Bronchial epithelial cell (primary cell): ENCODE data around the gene UGT1A3. TPM values are rescaled to one million over a fixed set of nuclear protein-coding genes. Genes with fewer than 3 reads are reported as not detected.

ENCODE experiments used
- DNase-seq: peaks from one replicate; pipeline ENCODE4 v3.0.0-alpha.2; 2010; ENCODE audit warnings: low read depth
- FAIRE-seq: peaks from 2 replicates; lab custom pipeline; 2011; peaks lifted over from hg19 to GRCh38; lab: Jason Lieb, UNC
- H3K27me3 ChIP-seq: 2 replicates; pipeline ENCODE4 v1.5.1; 2011; ENCODE audit warnings: low read length; ENCODE audit not compliant: control insufficient read depth, insufficient read depth
- H3K36me3 ChIP-seq: 2 replicates; pipeline ENCODE4 v1.5.1; 2011; ENCODE audit warnings: low read length; ENCODE audit not compliant: control insufficient read depth, insufficient read depth
- H3K4me3 ChIP-seq: 2 replicates; pipeline ENCODE4 v1.5.1; 2011; ENCODE audit warnings: mild to moderate bottlenecking, low read depth, low read length, control low read depth
- total RNA-seq: library from RNA; depleted of rRNA; stranded (reverse); fragments of >200 nt; gene quantifications from 2 replicates; pipeline ENCODE4 v1.2.1, GENCODE V29; 2014
- TF ChIP-seq, protein P1 (sequence below): IDR thresholded peaks from 2 replicates; pipeline ENCODE4 v1.5.1; 2011; ENCODE audit warnings: mild to moderate bottlenecking, moderate library complexity, low read length, control low read depth, inconsistent platforms; ENCODE audit not compliant: insufficient read depth, severe bottlenecking

UGT1A3 gene
- total RNA-seq, 1 donor from 2014 or later, result not detected

DNA sequence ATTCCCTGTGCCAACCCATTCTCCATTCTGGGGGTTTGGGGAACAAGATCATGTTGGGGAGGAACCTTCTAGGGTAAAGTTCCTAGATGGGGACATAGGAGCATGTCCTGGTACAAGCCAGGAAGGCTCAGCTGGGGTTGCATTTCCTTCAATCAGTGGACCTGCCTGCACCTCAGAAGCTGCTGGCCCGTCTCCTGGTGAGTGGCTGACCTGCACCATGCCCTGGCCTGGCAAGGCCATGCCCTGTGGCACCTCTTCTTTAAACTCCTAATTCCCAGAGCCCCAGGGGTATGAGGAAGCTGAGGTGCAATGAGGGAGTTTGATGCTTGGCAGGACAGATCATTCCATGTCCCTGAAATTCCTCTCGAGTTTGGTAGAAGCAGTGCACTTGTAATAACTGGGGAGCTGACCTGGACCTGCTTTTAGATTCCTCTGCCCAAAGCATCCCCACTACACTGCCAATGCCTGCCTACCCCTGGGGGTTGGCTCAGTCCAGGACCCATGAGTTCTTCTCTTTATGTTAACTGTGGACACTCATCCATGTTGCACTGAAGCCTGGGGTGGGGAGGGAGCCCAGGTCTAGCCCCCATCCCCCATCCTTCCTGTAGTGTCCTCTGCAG is 74.6 kb downstream of the UGT1A3 start:
- TF ChIP-seq, protein P1, sequence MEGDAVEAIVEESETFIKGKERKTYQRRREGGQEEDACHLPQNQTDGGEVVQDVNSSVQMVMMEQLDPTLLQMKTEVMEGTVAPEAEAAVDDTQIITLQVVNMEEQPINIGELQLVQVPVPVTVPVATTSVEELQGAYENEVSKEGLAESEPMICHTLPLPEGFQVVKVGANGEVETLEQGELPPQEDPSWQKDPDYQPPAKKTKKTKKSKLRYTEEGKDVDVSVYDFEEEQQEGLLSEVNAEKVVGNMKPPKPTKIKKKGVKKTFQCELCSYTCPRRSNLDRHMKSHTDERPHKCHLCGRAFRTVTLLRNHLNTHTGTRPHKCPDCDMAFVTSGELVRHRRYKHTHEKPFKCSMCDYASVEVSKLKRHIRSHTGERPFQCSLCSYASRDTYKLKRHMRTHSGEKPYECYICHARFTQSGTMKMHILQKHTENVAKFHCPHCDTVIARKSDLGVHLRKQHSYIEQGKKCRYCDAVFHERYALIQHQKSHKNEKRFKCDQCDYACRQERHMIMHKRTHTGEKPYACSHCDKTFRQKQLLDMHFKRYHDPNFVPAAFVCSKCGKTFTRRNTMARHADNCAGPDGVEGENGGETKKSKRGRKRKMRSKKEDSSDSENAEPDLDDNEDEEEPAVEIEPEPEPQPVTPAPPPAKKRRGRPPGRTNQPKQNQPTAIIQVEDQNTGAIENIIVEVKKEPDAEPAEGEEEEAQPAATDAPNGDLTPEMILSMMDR, result no peak
- Histone ChIP-seq H3K36me3 (no peaks in the 10 kb centered on the region), H3K4me3 (no peak overlapping the region), H3K27me3 (peaks cover 3% of the 10 kb centered on the region)
- no peak for FAIRE-seq
- DNase-seq, result no peak

DNA sequence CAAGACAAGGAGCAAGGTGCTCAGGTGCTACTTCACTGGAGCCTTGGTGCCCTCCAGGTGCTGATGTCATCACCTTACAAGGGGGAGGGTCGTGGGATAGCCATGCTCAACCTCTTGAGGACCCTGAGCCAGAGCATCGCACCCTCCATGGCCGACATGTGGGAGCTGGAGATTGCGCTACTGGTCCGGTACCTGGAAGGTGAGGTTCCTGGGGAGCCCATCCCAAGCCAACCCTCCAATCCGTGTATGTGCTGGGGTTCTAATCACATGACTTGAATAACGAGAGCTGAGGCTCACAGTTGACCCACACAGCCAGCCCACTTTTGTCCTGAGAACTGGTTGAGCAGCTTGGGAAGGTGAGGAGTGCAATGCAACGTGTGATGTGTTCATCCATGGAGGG is 75.2 kb downstream of the UGT1A3 start:
- DNase-seq (no peak), FAIRE-seq (no peak)
- Histone ChIP-seq H3K27me3 (peaks cover 4% of the 10 kb centered on the region), H3K4me3 (no peak overlapping the region), H3K36me3 (no peaks in the 10 kb centered on the region)
- TF ChIP-seq, protein P1, result no peak

DNA sequence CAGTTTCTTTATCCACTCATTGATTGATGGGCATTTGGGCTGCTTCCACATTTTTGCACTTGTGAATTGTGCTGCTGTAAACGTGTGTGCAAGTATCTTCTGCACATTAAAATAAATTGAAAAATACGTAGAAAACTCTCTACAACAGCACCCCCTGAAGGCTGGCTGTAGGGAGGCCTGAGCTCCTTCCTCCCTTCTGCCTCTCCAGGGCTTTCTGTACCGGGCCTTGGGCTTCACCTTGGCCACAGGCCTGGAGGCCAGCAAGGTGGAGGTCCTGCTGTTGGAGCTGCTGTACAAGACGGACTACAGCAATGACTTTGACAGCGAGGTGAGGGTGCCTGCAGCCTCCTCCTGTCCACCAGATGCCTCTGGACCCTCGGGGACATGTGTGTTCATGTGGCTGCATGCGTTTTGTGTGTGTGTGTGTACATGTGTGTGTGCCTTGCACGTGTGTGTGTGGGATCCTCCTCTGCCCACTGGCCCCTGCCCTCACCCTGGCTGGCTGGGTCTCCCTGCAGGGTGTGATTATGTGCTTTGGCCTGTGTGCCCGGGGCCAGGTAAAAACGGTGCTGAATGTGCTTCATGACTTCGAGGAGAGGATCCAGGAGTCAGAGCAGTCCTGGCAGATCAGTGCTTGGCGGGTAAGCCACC is 78.5 kb downstream of the UGT1A3 start:
- FAIRE-seq, result no peak
- no peak overlapping the region for H3K4me3 ChIP-seq
- peaks cover 5% of the 10 kb centered on the region for H3K27me3 ChIP-seq
- TF ChIP-seq, protein P1, result no peak
- DNase-seq, result no peak
- H3K36me3 ChIP-seq, result no peaks in the 10 kb centered on the region

DNA sequence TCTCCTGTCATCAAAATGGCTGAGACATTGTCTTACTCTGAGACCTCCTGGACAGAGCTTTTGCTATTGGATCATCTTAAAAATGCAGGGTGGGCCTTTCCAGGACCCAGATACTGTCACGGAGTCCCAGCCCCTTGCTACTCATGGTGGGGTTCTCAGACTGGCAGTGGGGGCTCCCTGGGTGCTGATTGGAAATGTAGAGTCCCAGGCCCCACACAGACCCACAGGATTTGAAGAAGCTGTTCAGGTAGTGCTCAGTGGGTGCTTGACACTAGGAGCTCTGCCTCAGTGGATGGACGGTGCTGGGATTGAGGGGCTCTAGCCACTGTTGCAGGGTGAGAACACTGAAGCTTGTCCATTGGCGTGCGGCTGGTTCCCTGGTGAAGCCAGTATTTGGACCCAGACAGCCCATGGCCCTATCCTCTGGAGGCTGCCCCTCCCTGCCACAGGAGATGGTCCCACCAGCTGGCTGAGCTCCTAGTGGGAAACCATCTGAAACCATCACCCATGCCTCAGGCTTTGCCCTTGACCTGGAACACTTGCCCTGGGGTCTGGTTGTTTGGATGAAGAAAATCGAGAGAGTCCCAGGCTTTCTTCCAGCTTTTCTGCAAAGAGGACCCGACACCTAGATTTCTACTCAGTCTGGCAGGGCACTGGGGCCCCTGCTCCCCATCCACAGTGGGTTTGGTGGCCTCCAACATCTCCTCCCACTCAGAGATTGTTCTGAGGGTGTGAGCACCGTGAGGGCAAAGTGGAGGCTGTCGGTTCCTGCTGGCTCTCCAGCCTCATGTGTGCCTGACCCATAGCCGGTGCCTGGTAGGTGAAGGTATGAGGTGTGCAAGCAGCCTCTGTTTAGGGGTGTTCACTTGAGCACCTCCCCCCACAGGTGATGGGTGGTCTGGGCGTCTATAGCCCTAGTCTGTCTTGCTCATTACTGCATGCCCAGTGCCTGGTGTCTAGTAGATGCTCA is 79.4 kb downstream of the UGT1A3 start:
- TF ChIP-seq, protein P1, result no peak
- DNase-seq, result no peak
- Histone ChIP-seq H3K27me3 (peaks cover 5% of the 10 kb centered on the region), H3K4me3 (no peak overlapping the region), H3K36me3 (no peaks in the 10 kb centered on the region)
- no peak for FAIRE-seq

DNA sequence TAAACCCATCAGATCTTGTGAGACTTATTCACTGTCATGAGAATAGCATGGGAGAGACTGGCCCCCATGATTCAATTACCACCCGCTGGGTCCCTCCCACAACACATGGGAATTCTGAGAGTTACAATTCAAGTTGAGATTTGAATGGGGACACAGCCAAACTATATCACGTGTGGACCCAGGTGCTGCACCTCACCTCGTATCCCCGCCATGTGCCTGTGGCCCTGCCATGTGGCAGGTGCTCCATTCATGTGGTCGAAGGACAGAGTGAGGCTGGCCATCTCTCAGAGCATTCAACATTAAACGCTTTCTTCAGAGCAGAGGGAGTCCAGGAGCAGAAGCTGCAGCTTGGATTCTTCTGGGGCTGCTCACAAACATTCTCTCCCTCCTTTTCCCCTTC is 81.5 kb downstream of the UGT1A3 start:
- Histone ChIP-seq H3K27me3 (peaks cover 7% of the 10 kb centered on the region), H3K36me3 (no peaks in the 10 kb centered on the region), H3K4me3 (no peak overlapping the region)
- TF ChIP-seq, protein P1, result no peak
- no peak for FAIRE-seq
- no peak for DNase-seq
